AG08396 (cell line): Measurements from ENCODE around the gene AGAP1.

Source experiments
- DNase-seq: peaks from one replicate; pipeline ENCODE4 v3.0.0; 2012; ENCODE audit warnings: low spot score, mixed read lengths

The AGAP1 gene

DNA sequence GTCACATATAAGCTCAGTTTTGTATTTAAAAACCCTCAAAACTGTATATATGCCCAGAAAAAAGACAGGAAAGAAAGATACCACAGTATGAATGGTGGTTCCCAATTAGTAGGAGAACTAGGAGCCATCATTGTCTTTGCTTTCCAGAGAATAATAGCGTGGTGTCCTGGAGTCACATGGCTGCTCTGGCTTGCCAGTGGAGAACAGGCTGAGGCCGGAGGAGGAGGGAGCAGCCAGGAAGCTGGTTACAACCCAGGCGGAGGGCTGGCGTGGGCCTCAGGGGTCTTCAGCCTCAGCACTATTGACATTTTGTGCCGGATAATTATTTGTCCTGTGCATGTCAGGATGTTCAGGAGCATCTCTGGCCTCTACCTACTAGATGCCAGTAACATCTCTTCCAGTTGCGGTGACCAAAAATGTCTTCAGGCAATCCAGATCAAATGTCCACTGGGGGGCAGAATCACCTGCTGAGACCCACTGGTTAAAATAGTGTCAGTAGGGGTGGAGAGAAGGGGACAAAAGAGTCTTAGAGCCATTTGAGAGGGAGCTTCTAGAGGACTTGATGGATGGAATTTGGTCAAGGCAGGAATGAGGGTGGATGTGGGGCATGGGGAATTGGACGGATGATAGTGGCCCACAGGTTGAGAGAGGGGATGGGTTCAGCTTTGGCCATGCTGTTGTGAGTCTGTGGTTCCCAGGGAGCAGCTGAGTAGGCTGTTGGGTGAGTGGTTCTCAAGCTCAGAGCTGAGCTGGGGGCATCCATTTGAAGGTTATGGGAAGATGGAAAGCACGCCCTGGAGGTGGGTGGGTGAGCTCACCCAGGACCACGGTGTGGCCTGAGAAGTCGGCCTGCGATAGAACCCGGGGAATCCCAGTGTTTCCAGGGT is 144.9 kb downstream of the AGAP1 start:
- DNase-seq, result no peak

DNA sequence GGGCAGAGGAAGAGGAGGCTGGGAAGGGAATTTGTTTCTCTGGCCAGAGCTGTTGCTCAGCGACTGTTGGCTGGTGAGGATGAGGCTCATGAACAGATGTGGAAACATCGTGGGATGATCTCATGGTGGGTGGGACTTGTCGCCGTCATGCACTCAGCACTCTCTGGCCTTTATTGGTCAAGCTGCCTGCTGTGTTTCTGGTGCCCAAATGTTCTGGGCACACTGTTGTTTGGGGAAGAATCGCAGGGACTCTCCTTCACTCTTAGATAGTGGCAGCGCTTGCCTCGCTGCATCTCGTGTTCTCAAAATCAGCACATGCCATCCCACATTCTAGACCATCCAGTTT is 145.6 kb downstream of the AGAP1 start:
- peak; percentile 85 for DNase-seq

DNA sequence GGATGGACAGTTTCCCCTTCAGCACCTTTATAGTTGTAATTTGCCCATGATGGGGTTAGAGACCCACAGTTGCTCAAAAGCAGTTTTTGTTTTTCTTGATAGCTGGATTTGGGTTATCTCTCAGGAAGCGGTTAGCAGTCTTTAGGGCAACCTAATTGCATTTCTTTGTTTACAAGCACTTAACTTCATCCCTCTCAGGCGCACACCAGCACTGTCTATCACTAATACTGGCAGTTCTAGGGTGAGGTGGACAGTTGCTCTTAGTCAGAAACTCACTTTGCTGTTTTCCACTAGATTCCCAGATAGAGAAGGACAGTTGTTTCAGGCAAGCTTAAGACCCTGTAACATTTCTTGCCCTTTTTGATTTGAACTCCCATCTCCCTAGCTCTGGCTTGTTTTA is 146.0 kb downstream of the AGAP1 start:
- DNase-seq, result no peak

DNA sequence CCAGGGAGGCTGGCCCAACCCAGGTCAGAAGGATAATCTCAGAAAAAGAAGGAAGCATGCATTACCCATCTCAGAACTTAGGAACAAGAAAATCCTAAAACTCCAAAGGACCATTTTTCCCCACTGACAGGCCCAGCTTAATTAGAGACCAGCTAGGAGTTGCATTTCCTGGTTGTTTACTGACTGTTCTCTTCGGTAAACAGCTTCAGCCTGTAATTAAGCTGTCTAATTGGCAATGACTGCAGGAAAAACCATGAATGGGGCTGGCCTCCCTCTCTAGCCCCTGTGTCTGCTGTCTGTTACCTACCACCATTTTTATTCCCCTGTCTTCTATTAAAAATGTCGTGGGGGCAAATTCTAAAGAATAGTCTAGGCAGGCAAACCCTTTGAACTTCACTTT is 146.5 kb downstream of the AGAP1 start:
- DNase-seq, result no peak

DNA sequence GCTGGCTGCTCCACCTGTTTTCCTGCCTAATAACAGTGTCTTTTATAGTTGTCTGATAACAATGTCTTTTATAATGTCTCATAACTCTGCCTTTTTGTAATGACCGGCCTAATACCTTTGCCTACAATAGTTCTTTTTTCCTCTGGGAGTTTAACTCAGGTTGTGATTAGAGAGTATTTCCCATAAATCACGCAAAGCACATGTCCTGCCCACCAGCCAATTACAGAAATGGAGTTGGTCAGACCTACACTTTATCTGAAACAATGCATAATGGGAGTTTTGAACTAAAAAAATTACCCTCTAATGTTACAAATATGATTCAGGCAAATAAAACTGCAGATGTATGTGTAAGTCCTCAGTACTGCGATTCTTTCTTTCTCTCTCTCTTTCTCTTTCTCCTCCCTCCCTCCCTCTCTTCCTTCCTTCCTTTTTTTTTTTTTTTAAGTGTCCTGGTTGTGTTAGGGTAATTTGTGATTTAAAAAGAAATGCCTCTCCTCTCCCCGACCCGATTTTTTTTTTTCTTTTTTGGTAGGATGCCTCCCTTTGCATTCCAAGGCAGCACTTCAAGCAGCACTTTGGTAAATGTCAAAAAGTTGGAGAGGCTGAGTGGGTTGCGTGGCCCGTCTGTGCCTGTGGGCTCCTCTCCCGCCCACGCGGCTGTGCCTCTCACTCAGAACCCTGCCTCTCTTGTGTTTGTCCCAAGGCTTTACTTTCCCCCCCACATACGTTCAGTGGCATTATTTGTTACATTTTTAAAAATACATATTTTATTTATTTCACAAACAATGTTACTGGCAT is 147.3 kb downstream of the AGAP1 start:
- peak; percentile 26 for DNase-seq

DNA sequence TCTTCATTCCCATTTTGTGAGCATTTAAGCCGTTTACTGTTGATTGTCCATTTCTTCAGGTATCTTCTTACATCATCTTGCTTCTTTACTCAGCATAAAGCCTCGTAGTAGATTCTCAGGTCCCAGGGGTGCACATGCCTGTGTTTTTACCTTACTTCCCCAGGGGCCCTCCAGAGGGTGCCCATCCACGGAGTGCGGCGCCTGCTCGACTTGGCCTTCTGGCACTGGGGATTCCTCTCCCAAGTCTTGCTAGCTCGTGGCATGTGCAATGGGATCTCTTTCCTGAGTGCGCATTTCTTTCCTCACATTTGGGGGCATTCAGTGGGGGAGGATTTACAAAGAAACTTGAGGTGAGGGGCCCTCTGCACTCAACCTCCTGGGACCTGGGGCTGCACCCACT is 148.1 kb downstream of the AGAP1 start:
- no peak for DNase-seq

DNA sequence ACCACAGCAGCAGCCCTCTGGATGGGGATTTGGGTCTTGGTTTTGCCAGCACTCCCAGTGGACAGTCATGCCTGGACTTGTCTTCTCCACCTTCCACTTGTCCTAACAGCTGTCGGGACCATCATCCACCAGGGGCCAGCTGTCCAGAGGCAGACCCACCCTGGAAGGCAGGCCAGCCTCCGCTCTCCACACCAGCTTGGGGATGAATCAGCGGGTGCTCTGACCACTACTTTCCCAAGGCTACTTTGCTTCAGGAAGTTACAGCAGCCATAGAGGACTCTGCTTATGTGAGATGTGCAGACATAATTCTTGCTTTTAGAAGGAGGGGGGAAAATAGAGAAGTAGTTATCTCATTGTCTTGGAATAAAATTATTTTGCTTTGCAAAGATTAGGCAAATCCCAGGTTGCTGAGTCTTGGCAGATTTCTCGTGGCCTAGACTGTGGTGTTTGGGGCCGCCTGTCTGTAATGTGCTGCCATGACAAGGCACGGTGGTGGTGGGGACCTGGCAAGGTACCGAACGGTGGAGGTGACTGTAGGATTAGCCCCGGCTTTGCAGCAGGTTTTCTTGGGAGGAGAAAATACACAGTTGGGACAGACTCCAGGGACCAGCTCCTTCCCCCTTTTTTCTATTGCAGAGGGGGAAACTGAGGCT is 148.7 kb downstream of the AGAP1 start:
- DNase-seq, result peak; percentile 48

DNA sequence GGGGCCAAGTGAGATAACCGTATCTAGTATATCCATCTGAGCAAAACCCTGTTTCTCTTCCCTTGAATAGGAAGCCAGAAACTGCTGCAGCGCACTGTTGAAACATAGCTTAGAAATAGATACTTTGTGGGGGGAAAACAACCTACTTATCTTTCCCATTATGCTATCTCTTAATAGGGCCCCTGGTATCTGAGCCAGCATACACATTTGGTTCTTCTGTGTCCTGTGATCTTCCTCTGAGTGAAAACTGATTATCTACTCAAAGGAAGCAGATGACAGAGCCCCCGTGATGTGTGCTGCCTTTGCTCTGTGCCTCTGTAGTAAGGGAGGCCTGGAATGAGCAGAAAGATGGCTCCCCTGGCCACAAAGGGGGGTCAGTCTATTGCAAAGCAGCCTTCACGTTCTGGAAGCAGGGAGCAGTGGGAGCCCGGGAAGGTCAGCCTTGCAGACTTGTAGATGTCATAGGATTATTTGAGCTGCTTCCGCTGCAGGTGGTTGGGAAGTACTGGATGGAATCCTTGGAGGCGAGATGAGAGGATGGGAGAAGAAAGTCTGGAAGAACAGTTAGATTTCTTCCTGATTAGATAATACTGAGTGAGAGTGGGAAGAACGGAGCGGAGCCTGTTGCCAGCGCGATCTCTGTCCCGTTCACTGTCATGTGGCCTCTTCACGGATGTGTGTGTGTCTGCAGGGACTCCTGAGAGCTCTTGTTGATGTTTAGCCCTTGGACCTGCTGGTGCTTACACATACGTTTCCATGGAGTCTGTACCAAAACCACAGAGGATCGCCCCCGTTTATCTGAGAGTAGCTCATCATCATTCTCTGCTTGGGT is 150.1 kb downstream of the AGAP1 start:
- no peak for DNase-seq

DNA sequence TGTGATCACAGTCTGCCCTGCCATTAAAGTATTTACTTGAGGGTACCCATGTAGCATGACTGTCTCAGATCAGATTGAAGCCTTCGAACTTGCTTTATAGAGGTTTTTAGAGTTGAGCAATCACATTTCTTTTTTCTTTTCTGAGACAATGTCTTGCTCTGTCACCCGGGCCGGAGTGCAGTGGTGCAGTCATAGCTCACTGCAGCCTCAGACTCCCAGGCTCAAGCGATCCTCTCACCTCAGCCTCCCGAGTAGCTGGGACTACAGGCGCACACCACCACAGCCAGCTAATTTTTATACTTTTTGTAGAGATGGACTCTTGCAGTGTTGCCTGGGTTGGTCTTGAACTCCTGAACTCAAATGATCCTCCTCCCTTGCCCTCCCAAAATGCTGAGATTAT is 153.4 kb downstream of the AGAP1 start:
- DNase-seq, result no peak

DNA sequence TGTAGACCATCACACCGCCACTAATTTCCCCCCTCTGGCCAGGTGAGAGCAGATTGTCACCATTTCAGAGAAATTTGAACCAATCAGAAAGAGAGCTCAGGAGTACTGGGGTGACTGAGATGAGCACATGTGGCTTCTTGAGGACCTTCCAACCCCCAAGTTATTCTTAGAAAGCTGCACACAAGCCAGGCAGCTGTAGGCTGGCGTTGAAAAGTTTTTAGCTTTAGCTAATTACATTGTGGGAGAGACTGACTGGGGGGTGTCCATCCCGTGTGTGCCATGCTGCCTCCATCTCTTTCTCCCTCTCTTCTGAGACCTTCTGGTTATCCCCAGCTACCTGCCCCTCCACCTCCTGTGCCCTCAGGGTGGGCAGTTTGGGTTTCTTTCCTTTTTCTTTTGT is 154.0 kb downstream of the AGAP1 start:
- no peak for DNase-seq

DNA sequence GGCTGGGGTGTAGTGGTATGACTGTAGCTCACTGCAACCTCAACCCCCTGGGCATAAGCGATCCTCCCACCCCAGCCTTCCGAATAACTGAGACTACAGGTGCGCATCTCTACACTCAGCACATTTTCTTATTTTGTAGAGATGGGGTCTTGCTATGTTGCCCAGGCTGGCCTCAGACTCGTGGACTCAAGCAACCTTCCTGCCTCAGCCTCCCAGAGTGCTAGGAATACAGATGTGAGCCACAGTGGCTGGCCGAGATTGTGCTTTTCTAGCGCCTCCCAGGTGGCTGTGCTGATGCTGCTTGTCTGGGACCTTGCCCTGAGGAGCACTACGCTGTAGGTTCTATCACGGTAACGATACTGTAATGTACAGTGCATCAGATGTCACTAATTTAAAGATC is 155.6 kb downstream of the AGAP1 start:
- no peak for DNase-seq

DNA sequence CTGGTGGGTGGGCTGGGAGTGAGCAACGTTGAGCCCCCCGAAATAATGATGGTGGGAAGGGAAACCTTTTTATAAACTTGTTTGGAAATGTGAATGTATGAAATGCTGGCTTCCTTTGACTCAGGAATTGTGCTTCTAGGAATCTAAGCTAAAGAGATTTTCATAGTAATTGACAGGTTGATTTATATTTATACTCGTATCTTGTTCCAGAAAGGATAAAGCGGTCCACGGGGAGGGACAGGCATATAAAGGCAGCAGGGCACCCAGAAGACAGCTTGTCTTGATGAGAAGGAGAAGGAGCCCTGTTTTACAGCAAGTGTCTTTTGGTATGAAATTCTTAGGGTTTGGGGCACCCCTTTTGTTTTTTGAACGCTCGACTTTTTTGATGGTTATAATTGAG is 157.8 kb downstream of the AGAP1 start:
- no peak for DNase-seq

DNA sequence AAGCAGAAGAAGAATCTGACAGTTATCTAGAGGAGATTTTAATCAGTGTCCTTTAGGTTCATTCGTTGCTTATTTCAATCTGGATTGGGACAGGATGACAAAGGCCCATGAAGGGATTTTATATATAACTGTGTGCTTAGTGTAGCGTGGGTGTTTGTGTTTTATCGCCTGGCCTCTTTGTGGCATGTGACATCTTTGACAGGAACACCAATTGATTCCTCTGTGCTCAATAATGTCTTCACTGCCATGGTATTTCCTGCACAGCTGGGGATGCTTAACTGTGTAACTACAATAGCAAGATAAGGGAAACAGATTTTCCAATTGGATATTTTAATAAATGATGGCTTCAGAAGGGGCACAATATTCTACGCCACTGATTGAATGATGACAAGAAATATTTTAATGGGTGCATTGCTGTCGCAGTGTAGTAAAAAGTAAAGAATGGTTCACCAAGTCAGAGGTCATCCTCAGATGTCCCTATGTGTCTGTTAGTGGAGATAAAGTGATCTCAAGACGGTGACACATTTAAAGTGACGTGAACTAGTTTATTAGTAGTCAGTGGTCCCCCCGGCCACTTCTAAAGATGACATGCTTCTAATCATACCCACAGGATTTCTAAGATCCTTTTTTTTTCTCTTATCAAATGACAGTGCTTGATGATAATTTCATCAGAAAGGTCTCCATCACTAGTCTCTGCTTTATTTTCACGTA is 160.4 kb downstream of the AGAP1 start:
- no peak for DNase-seq

DNA sequence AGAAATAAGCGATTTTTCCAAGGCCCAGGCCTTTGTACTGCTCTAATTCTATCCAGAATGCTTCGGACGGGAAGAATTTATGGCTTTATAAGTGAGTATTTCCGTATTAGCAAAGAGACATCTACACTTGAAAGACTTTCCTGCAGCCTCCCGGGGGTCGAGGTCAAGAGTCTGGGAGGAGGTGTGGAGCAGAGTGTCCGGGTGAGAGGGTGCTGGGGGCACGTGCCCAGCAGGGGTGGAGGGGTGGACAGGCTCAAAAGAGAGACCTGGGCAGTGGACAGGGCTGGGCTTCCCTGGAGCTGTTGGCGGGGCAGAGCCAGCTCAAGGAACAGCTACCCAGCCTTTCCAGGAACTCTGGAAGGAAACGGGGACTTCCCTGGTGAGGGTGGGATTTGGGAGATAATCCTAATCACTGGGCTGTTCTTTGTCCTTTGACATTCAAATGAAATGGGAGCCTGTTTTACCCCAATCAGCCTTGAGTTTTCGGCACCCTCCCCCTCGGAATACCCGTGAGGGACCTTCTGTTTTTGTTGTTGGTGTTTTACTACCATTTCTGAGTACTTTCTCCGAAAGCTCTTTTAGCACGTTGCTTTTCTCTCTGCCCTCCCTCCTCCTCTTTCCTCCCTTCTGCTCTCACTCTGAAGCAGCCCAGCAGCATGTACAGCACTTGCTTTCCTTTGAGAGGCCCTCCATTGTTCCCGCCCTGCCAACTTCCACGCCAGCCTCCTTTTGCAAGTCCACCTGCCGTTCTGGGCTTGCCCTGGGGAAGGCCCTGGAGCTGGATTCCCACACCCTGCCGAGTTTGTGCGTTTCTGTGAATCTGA is 164.7 kb downstream of the AGAP1 start:
- DNase-seq, result no peak

DNA sequence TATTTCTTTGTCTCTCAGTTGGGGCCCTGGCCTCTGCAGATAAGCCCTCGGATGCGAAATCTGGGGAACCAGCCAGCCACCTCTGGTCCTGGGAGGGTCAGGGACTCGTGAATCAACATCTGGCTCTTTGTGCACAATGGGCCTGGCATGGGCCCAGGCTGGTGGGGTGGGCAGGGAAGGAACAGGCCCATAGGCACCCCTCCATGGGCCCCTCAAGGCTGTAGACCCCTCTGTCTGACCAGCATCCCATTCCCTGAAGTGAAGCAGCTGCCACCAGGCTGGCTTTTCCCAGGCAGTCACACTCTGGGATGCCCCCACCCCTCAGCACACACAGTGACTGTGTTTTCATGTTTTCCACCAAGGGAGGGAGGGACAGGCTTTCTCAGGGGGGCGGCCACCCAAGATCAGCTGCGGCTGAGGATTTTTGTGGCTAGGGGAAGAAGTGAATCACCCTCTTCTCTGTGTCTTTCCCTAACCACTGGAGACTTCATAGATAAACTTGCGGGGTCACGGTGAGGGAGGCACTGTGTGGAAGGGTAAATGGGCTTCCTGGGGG is 166.0 kb downstream of the AGAP1 start:
- DNase-seq, result peak; percentile 85

DNA sequence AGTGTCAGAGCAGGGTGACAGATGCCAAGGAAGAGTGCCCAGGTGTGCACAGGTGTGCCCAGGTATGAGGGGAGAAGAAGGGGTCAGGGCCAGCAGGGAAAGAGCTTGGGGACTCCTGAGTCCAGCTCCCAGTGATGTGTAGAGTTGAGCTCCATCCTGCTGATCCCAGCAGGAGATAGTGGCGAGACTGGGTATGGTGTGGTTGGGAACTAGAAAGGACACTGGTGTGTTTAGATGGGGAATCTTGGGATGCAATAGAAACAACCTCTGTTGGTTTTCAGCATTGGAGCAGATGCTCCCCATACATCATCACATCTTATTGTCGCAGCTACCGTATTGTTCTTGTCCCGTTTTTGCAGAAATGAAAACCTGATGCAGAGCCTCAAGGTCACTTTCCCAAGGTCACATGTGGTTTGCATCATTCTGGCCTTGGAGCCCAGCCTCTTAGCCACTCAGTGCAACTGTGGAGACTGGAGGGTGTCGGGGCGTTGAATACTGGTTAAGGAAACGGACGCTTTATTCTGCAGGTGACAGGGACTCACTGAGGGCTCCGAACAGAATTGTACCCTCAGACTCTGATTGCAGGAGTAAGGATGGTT is 166.7 kb downstream of the AGAP1 start:
- DNase-seq, result no peak

DNA sequence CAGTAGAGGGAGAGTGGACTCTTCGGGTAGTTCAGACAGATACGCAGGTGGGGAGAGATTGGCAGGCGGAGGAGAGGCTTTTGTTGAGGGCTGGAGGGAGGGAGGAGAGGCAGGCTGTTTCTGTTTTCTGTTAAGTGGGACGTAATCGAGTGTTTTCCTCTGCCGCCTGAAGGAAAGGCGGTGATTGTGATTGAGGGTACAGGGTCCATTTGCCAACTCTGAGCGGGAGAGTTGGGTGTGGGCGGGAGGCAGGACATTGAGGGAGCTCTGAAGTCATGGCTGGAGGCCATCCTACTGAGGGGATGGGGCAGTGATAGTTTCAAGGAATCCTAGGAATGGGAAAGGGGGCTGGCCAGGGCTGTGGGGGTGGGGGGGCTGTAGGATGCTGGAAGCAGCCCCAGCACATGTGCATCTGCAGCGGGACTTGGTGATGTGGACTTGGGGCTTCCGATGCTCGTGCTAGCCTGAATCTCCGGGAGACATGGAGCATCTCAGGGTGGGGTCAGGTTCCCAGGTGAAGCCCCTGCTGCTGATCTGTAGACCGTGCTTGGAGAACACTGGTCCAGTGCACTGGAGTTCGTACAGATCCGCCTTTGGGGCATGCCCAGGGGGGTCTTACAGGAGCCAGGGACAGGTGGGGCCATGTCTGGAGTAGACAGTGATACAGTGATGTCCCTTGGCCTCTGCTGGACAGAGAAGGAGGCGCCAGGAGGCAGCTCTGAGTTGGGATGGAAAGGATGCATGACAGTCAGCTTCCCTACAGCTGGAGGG is 167.5 kb downstream of the AGAP1 start:
- DNase-seq, result no peak

DNA sequence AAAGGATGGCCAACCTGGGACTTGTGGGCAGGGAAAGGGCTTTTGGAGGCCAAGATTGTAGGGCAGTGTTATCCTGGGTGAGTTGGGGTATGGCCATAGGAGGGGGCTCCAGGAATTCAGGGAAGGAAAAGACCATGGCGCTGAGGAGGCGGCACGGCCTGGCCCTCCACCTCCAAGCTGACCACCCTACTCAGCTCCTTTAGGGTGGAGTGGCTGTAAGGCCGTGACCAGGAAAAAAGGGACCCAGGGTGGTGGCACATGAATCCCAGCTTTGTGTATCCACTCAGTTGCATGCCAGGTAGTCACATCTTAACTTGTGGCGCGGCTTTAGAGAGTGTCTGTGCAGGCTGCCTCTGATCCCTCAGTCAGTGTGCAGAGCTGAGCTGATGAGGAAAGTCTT is 168.1 kb downstream of the AGAP1 start:
- no peak for DNase-seq

DNA sequence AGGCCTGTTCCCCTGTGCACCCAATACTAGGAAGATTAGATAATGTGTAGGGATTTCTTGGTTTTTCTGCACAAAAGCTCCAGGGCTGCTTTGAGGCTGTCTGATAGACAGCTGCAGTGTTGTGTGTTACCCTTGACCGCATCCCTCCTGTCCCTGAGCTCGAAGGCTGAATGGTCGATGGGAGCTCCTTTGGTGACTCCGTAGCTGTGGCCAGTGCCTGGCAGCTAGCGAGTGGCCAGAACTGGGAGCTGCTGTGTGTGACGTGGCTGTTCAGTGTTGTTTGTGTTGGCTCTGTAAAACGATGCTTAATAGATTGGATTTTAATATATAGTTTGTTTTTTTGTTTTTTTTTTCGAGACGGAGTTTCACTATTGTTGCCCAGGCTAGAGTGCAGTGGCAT is 170.0 kb downstream of the AGAP1 start:
- DNase-seq, result no peak
